Mammary epithelial cell (primary cell): ENCODE results near the gene PALD1.

Experiments used
- CTCF ChIP-seq, 2 donors: IDR thresholded peaks in 1 of 2; conservative IDR thresholded peaks in 1 of 2; 2 replicates each; pipeline ENCODE4 v1.5.1; 2011 to 2012; ENCODE audit warnings: inconsistent platforms in 2 of 2, low read length in 2 of 2, mild to moderate bottlenecking in 2 of 2, control low read depth in 1 of 2, low read depth in 1 of 2; ENCODE audit not compliant: insufficient read depth in 1 of 2; ENCODE audit errors: extremely low read depth in 1 of 2
- EZH2 ChIP-seq: IDR thresholded peaks from 2 replicates; pipeline ENCODE4 v1.6.1; 2012; ENCODE audit warnings: low read length, inconsistent platforms, borderline replicate concordance

GRCh38 chr10:70571636-70572439 is 93.3 kb downstream of the PALD1 start:
- TF ChIP-seq CTCF (conservative IDR thresholded peaks at IDR 0.05 in 1 of 2, IDR thresholded peaks at IDR 0.05 in 1 of 2; ENCODE audit: extremely low read depth in 1 of 2, insufficient read depth in 1 of 2, low read depth in 1 of 2, low read length in 2 of 2) (no peak), EZH2 (no peak)
